Esophagus muscularis mucosa (tissue), 3 donors: ENCODE data around the gene TMEM150C.

Experiments
- EP300 ChIP-seq: sonication (generic); formaldehyde crosslinking; IDR thresholded peaks from one replicate; pipeline ENCODE4 v1.6.1; 2017; ENCODE audit warnings: antibody characterized with exemption
- TF ChIP-seq, protein P1 (sequence below), 3 experiments: fragments of 200-600 bp in 2 of 3; fragments of 450-650 bp in 1 of 3; sonication (generic) in 2 of 3; IDR thresholded peaks; one replicate each; pipeline ENCODE4 v1.5.1; 2017 to 2019; ENCODE audit warnings: antibody characterized with exemption in 3 of 3, mild to moderate bottlenecking in 2 of 3, moderate library complexity in 1 of 3

DNA sequence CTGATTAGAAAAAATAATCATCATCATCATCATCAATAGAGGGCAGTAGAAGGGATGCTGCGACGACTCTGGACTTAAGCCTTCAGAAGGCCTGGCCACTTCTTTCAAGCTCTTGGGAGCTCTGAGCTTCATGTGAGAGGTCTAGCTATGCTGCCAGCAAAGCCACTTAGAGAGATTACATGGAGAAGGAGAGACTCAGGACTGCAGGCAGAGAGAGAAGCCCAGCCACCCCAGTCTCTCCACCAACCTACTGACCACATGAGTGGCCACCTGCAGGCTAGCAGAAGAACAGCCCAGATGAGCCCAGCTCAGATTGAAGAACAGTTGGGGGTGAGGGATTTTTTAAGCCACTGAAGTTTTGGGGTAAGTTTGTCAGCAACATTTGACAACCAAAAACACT lies 17.1 kb upstream of the TMEM150C start:
- TF ChIP-seq, protein P1, sequence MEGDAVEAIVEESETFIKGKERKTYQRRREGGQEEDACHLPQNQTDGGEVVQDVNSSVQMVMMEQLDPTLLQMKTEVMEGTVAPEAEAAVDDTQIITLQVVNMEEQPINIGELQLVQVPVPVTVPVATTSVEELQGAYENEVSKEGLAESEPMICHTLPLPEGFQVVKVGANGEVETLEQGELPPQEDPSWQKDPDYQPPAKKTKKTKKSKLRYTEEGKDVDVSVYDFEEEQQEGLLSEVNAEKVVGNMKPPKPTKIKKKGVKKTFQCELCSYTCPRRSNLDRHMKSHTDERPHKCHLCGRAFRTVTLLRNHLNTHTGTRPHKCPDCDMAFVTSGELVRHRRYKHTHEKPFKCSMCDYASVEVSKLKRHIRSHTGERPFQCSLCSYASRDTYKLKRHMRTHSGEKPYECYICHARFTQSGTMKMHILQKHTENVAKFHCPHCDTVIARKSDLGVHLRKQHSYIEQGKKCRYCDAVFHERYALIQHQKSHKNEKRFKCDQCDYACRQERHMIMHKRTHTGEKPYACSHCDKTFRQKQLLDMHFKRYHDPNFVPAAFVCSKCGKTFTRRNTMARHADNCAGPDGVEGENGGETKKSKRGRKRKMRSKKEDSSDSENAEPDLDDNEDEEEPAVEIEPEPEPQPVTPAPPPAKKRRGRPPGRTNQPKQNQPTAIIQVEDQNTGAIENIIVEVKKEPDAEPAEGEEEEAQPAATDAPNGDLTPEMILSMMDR (IDR thresholded peaks at IDR 0.05) = no peak
- TF ChIP-seq EP300 = no peak
